Measurements from ENCODE around the gene RASEF. TPM values are rescaled to one million over a fixed set of nuclear protein-coding genes. Genes with fewer than 3 reads are reported as not detected.

RASEF gene
- total and polyA plus RNA-seq, 2 donors (not counting 3 experiments of a cell fraction or from before 2014, with no cell fraction given), result 0.11 TPM; not detected in 1

GRCh38 chr9:82975176-82975575 is 87.8 kb downstream of the RASEF start:
- Histone ChIP-seq H3K9ac (replicated peaks; ENCODE audit: extremely low read depth, insufficient read depth, low read length) (no peak overlapping the region), H3K27me3 (ENCODE audit: control insufficient read depth in 2 of 2, insufficient read depth in 2 of 2, low read length in 2 of 2) (no peaks in the 10 kb centered on the region), H3K9me1 (replicated peaks; ENCODE audit: control insufficient read depth, extremely low read depth, insufficient read depth, low read length) (no peaks in the 10 kb centered on the region), H3K36me3 (ENCODE audit: control insufficient read depth in 2 of 2, extremely low read depth in 1 of 2, insufficient read depth in 2 of 2, low read length in 2 of 2) (no peaks in the 10 kb centered on the region), H3K4me2 (ENCODE audit: insufficient read depth, low read length) (no peak overlapping the region), H4K20me1 (replicated peaks; ENCODE audit: control insufficient read depth, extremely low read depth, insufficient read depth, low read length) (no peaks in the 10 kb centered on the region), H3K27ac (ENCODE audit: insufficient read depth, low read depth, low read length) (no peak overlapping the region), H3K79me2 (ENCODE audit: control insufficient read depth, insufficient read depth, low read length) (no peaks in the 10 kb centered on the region), H2AFZ (ENCODE audit: low read depth, low read length) (no peak overlapping the region), H3K9me3 (replicated peaks; ENCODE audit: control insufficient read depth, insufficient read depth, low read length) (no peaks in the 10 kb centered on the region), H3K4me3 (replicated peaks in 1 of 3; ENCODE audit: insufficient read depth in 1 of 3, low read depth in 1 of 3, low read length in 3 of 3) (no peak overlapping the region), H3K4me1 (ENCODE audit: control insufficient read depth, extremely low read depth, insufficient read depth, low read length) (no peaks in the 10 kb centered on the region)
- dilution Hi-C loops (cut with MboI; ENCODE audit: extremely low pct_ligation_motif_present, low sequenced_read_pairs) (no loop called here), intact Hi-C loops (cut with micrococcal nuclease) (no loop called here)
- BruUV-seq (replicated peaks), result no TSS peak
- DNase-seq (ENCODE audit: low read depth, low spot score), result no peak
- no peak for FAIRE-seq
- ChIA-PET CTCF (no interaction called here), POLR2A (no interaction called here)
- no peak for TF ChIP-seq MAX (IDR thresholded peaks at IDR 0.05; ENCODE audit: insufficient read depth, insufficient read length)
- no peak for TF ChIP-seq MYC (IDR thresholded peaks at IDR 0.05; ENCODE audit: low read depth, low read length)
- no peak for TF ChIP-seq FOS (IDR thresholded peaks at IDR 0.05; ENCODE audit: borderline replicate concordance, insufficient read depth, low read length)
- TF ChIP-seq JUN (IDR thresholded peaks at IDR 0.05; ENCODE audit: borderline replicate concordance, insufficient read depth, insufficient read length, low read depth), result no peak
- TF ChIP-seq POLR2A (IDR thresholded peaks at IDR 0.05; ENCODE audit: low read depth, low read length), result no peak
- TF ChIP-seq POLR2AphosphoS5 (IDR thresholded peaks at IDR 0.05; ENCODE audit: insufficient read depth, low read depth, low read length), result no peak
- TF ChIP-seq CTCF (IDR thresholded peaks at IDR 0.05; ENCODE audit: extremely low read depth in 1 of 2, insufficient read depth in 1 of 2, low read depth in 1 of 2, low read length in 2 of 2), result no peak
- no peak for TF ChIP-seq GATA2 (IDR thresholded peaks at IDR 0.05; ENCODE audit: insufficient read depth, insufficient read length, low read depth, low read length)
- no peak for TF ChIP-seq EZH2 (IDR thresholded peaks at IDR 0.05; ENCODE audit: borderline replicate concordance, low read depth, low read length, severe bottlenecking)
